Loucy (cell line): Measurements from ENCODE around the gene CACNA1D.

Source experiments
- H2AFZ ChIP-seq: fragments of 200-600 bp; sonication (generic); 2 replicates; pipeline ENCODE4 v1.6.0; 2016; ENCODE audit warnings: antibody characterized with exemption, mild to moderate bottlenecking, low read length, moderate library complexity
- H3F3A ChIP-seq: fragments of 200-600 bp; 2 replicates; pipeline ENCODE4 v1.6.0; 2016; ENCODE audit warnings: antibody characterized with exemption, low read depth, mild to moderate bottlenecking
- H3K27me3 ChIP-seq: fragments of 200-600 bp; sonication (generic); 2 replicates; pipeline ENCODE4 v1.6.1; 2014; ENCODE audit warnings: low read length, mild to moderate bottlenecking; ENCODE audit not compliant: insufficient read depth, poor library complexity, severe bottlenecking
- H3K36me3 ChIP-seq: fragments of 200-600 bp; sonication (generic); 2 replicates; pipeline ENCODE4 v1.6.1; 2016; ENCODE audit warnings: low read length; ENCODE audit not compliant: insufficient read depth
- H3K4me1 ChIP-seq: fragments of 200-600 bp; sonication (generic); 2 replicates; pipeline ENCODE4 v1.5.1; 2014; ENCODE audit warnings: low read length, mild to moderate bottlenecking; ENCODE audit not compliant: insufficient read depth, poor library complexity, severe bottlenecking
- H3K4me2 ChIP-seq: fragments of 200-600 bp; sonication (generic); 2 replicates; pipeline ENCODE4 v1.6.0; 2014; ENCODE audit warnings: antibody characterized with exemption, low read length, low read depth, mild to moderate bottlenecking; ENCODE audit not compliant: poor library complexity, severe bottlenecking
- H3K4me3 ChIP-seq: fragments of 200-600 bp; sonication (generic); 2 replicates; pipeline ENCODE4 v1.5.1; 2014; ENCODE audit warnings: low read length, mild to moderate bottlenecking, mixed read lengths; ENCODE audit not compliant: poor library complexity, severe bottlenecking
- H3K79me2 ChIP-seq: fragments of 200-600 bp; sonication (generic); 2 replicates; pipeline ENCODE4 v1.6.1; 2014; ENCODE audit warnings: low read length; ENCODE audit not compliant: insufficient read depth
- H3K9ac ChIP-seq: fragments of 200-600 bp; sonication (generic); 2 replicates; pipeline ENCODE4 v1.6.0; 2014; ENCODE audit warnings: mild to moderate bottlenecking, low read depth, low read length, moderate library complexity; ENCODE audit not compliant: poor library complexity, severe bottlenecking
- H3K9me2 ChIP-seq: fragments of 200-600 bp; sonication (generic); replicated peaks from 2 replicates; pipeline ENCODE4 v1.6.1; 2016; ENCODE audit warnings: low read depth, low read length, mixed read lengths
- H3K9me3 ChIP-seq: fragments of 200-600 bp; sonication (generic); 2 replicates; pipeline ENCODE4 v1.6.1; 2014; ENCODE audit warnings: mild to moderate bottlenecking, antibody characterized with exemption, low read length, low read depth; ENCODE audit not compliant: insufficient read depth
- H4K20me1 ChIP-seq: fragments of 200-600 bp; sonication (generic); 2 replicates; pipeline ENCODE4 v1.6.0; 2014; ENCODE audit warnings: antibody characterized with exemption, low read length, mild to moderate bottlenecking; ENCODE audit not compliant: insufficient read depth, poor library complexity, severe bottlenecking
- EZH2phosphoT487 ChIP-seq: fragments of 200-600 bp; IDR thresholded peaks from 2 replicates; pipeline ENCODE4 v1.6.1; 2018; ENCODE audit warnings: antibody characterized with exemption, mild to moderate bottlenecking, moderate library complexity, borderline replicate concordance
- TF ChIP-seq, protein P1 (sequence below): fragments of 200-600 bp; sonication (generic); conservative IDR thresholded peaks from 2 replicates; pipeline ENCODE4 v1.5.1; 2014; ENCODE audit warnings: mild to moderate bottlenecking, antibody characterized with exemption, low read length

CACNA1D gene

DNA sequence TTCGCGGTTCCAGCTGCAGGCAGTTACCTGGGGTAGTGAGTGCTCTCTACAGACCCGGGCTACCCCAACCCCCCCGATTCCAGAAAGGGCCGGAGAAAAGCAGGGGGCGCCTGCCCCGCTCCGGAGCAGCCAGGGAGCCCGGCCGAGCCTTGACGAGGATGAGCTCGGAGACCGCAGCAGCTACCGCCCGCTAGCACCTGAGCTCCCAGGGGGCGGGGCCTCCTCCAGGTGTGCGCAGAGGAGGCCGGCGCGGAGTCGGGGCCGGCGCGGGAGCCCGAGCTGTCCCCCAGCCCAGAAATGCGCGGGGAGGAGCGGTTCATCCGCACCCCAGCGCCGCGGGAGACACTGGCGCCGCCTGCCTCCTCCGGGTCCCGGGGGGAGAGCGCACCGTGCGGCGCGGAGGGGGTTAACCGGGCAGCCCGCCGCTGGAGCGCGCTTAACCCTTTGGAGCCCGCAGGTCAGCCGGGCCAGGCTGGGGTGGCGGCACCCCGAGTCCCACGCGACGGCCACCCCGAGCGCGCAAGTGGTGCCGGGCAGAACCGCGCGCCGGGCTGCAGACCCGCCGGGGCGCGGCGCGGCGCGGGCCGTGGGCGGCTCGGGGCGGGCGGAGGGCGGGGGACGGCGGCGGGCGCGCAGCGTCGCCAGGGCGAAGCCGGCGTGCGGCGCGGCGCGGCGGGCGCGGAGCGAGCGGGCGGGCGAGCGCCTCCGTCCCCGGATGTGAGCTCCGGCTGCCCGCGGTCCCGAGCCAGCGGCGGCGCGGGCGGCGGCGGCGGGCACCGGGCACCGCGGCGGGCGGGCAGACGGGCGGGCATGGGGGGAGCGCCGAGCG, at the start of gene CACNA1D:
Gene CACNA1D (plus strand): TSS at position 649 of the 829 bp plus-strand sequence. CDS start 556 bp downstream, outside the sequence.
- no peaks in the 10 kb centered on the region for H3K4me1 ChIP-seq
- H3K36me3 ChIP-seq, result no peaks in the 10 kb centered on the region
- H3K9ac ChIP-seq, result no peak within 1 kb of the TSS
- H3K27me3 ChIP-seq, result peaks cover 4% of the 10 kb centered on the region
- H3K9me3 ChIP-seq, result no peaks in the 10 kb centered on the region
- TF ChIP-seq, protein P1, sequence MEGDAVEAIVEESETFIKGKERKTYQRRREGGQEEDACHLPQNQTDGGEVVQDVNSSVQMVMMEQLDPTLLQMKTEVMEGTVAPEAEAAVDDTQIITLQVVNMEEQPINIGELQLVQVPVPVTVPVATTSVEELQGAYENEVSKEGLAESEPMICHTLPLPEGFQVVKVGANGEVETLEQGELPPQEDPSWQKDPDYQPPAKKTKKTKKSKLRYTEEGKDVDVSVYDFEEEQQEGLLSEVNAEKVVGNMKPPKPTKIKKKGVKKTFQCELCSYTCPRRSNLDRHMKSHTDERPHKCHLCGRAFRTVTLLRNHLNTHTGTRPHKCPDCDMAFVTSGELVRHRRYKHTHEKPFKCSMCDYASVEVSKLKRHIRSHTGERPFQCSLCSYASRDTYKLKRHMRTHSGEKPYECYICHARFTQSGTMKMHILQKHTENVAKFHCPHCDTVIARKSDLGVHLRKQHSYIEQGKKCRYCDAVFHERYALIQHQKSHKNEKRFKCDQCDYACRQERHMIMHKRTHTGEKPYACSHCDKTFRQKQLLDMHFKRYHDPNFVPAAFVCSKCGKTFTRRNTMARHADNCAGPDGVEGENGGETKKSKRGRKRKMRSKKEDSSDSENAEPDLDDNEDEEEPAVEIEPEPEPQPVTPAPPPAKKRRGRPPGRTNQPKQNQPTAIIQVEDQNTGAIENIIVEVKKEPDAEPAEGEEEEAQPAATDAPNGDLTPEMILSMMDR, result no peak
- TF ChIP-seq EZH2phosphoT487, result no peak
- no peaks in the 10 kb centered on the region for H3F3A ChIP-seq
- H3K9me2 ChIP-seq, result no peaks in the 10 kb centered on the region
- H2AFZ ChIP-seq, result no peak within 1 kb of the TSS
- H4K20me1 ChIP-seq, result no peaks in the 10 kb centered on the region
- no peak within 1 kb of the TSS for H3K4me3 ChIP-seq
- H3K4me2 ChIP-seq, result no peak within 1 kb of the TSS
- H3K79me2 ChIP-seq, result no peaks in the 10 kb centered on the region

DNA sequence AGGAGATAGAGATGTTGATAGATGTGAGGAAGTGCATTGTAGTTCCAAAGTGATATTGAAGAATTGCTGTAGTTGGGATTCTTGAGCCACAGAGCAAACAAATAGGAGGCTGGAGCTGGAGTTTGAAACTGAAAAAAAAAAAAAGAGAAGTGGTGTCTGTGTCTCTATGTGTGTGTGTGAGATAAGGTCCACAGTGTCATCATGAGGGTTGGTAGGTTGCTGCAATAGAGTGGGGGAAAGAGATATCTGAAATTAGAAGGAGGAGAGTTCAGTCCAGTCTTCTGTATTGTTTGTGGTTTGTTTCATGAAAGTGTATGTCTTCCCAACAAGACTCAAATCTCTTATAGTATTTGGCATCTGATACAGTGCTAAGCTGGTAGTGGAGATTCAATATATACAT, 37.3 kb upstream of the CACNA1D start:
- no peaks in the 10 kb centered on the region for H3K9me3 ChIP-seq
- no peak overlapping the region for H2AFZ ChIP-seq
- H3K4me2 ChIP-seq, result no peak overlapping the region
- no peak overlapping the region for H3K4me3 ChIP-seq
- no peaks in the 10 kb centered on the region for H3K4me1 ChIP-seq
- H3F3A ChIP-seq, result no peaks in the 10 kb centered on the region
- no peaks in the 10 kb centered on the region for H3K36me3 ChIP-seq
- TF ChIP-seq, protein P1, result no peak
- no peak for TF ChIP-seq EZH2phosphoT487
- no peaks in the 10 kb centered on the region for H3K79me2 ChIP-seq
- no peak overlapping the region for H3K9ac ChIP-seq
- H4K20me1 ChIP-seq, result no peaks in the 10 kb centered on the region
- no peaks in the 10 kb centered on the region for H3K9me2 ChIP-seq
- no peaks in the 10 kb centered on the region for H3K27me3 ChIP-seq

DNA sequence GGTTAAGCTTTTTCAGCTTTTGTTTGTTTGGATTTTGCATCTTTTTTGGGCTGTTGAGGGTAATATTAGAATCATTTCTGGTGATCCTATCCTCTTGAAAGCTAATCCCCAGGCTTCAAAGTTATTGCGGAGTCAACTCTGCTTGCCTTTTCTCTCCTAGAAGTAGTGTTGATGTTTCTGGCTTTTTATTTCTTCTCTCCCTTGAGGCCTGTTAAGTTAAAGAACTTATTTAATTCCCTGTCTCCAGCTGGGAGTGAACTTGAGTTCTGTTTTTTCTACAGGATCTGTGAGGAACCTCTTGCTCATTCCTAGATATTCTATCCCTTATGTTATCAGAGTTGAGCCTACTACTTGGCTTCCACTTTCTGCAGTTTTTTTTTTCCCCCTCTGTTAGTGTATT, 34.1 kb upstream of the CACNA1D start:
- no peaks in the 10 kb centered on the region for H3K36me3 ChIP-seq
- no peaks in the 10 kb centered on the region for H3K9me3 ChIP-seq
- no peaks in the 10 kb centered on the region for H3K9me2 ChIP-seq
- no peaks in the 10 kb centered on the region for H3K4me1 ChIP-seq
- no peaks in the 10 kb centered on the region for H3F3A ChIP-seq
- no peak overlapping the region for H3K4me2 ChIP-seq
- H4K20me1 ChIP-seq, result no peaks in the 10 kb centered on the region
- no peak for TF ChIP-seq EZH2phosphoT487
- TF ChIP-seq, protein P1, result no peak
- H2AFZ ChIP-seq, result no peak overlapping the region
- no peaks in the 10 kb centered on the region for H3K79me2 ChIP-seq
- H3K4me3 ChIP-seq, result no peak overlapping the region
- no peaks in the 10 kb centered on the region for H3K27me3 ChIP-seq
- H3K9ac ChIP-seq, result no peak overlapping the region
